ENCODE data around the gene TMTC3. TPM values are rescaled to one million over a fixed set of nuclear protein-coding genes. Genes with fewer than 3 reads are reported as not detected.
A peak's percentile ranks its signal among the peaks of the same experiment; 100 is the strongest.

The TMTC3 gene
- polyA plus RNA-seq, 2 of the 4 experiments (the other 2 are of a cell fraction) = 12.0 to 34.9 TPM

- H3K4me1 ChIP-seq = no peaks in the 10 kb centered on the region
- TF ChIP-seq JUN (IDR thresholded peaks at IDR 0.05) (no peak), PBX3 (IDR thresholded peaks at IDR 0.05) (no peak), NR3C1 (IDR thresholded peaks at IDR 0.05) (no peak)
- no peaks in the 10 kb centered on the region for H3K9me3 ChIP-seq
- ATAC-seq = no peak
- POLR2A ChIA-PET = no interaction called here
- H3K27ac ChIP-seq = no peak overlapping the region
- no peak overlapping the region for H3K4me2 ChIP-seq
- no peak overlapping the region for H3K4me3 ChIP-seq
- DNase-seq (ENCODE audit: low read depth in 1 of 2, low spot score in 1 of 2) = no peak
- WGBS (ENCODE audit: missing lambda C conversion rate) = 79% methylated on average over 3 of the region's 3 CpGs
- CTCF ChIA-PET = interaction anchor here (0.6 kb wide), 1 partner anchor 29 kb away, joined by 4 read pairs; no protein-coding TSS in a partner anchor
- FAIRE-seq = no peak
These were observed 40.3 kb downstream of the TMTC3 start for GRCh38 chr12:88182416-88182815.

- Histone ChIP-seq H3K27ac (no peak overlapping the region), H3K4me2 (no peak overlapping the region), H3K4me1 (peaks cover 4% of the 10 kb centered on the region; the same call in 1 of the 3 replicates), H3K4me3 (no peak overlapping the region), H3K9me3 (no peaks in the 10 kb centered on the region)
- 93% methylated on average over 3 of the region's 3 CpGs for WGBS (ENCODE audit: missing lambda C conversion rate)
- ATAC-seq (no peak), FAIRE-seq (no peak), DNase-seq (ENCODE audit: low read depth in 1 of 2, low spot score in 1 of 2) (no peak)
- CTCF ChIA-PET = no interaction called here
- TF ChIP-seq HOXB5 (CRISPR knock-in tag; IDR thresholded peaks at IDR 0.05) = no peak
- no peak for TF ChIP-seq NFE2L2 (conservative IDR thresholded peaks at IDR 0.05; ENCODE audit: low read length)
- TF ChIP-seq FOSB (CRISPR knock-in tag; IDR thresholded peaks at IDR 0.05) = no peak
- no peak for TF ChIP-seq HOXA7 (CRISPR knock-in tag; IDR thresholded peaks at IDR 0.05)
- POLR2A ChIA-PET = no interaction called here
These were observed 42.1 kb downstream of the TMTC3 start for GRCh38 chr12:88184196-88184595.

GRCh38 chr12:88185279-88185678, 43.2 kb downstream of the TMTC3 start:
- 94% methylated on average over 2 of the region's 2 CpGs for WGBS (ENCODE audit: missing lambda C conversion rate)
- DNase-seq (ENCODE audit: low read depth in 1 of 2, low spot score in 1 of 2) (no peak), FAIRE-seq (no peak), ATAC-seq (no peak)
- Histone ChIP-seq H3K9me3 (no peaks in the 10 kb centered on the region), H3K27ac (no peak overlapping the region), H3K4me2 (no peak overlapping the region), H3K4me1 (peaks cover 4% of the 10 kb centered on the region; the same call in 1 of the 3 replicates), H3K4me3 (no peak overlapping the region)
- TF ChIP-seq ELK1 (IDR thresholded peaks at IDR 0.05; ENCODE audit: low read depth, low read length) (no peak), JUNB (IDR thresholded peaks at IDR 0.05) (no peak), EHF (CRISPR knock-in tag; IDR thresholded peaks at IDR 0.05) (no peak), EP300 (IDR thresholded peaks at IDR 0.05) (no peak), FOXS1 (CRISPR knock-in tag; IDR thresholded peaks at IDR 0.05) (no peak), HOXB13 (CRISPR knock-in tag; IDR thresholded peaks at IDR 0.05; ENCODE audit: low read depth) (no peak), CHD2 (IDR thresholded peaks at IDR 0.05; ENCODE audit: low read length, partially characterized antibody) (no peak), CHD4 (IDR thresholded peaks at IDR 0.05; ENCODE audit: borderline replicate concordance) (no peak), RAD21 (conservative IDR thresholded peaks at IDR 0.05 in 1 of 2, IDR thresholded peaks at IDR 0.05 in 1 of 2) (no peak), RCOR1 (IDR thresholded peaks at IDR 0.05; ENCODE audit: low read depth, low read length) (no peak), HEYL (CRISPR knock-in tag; IDR thresholded peaks at IDR 0.05) (no peak), E2F6 (IDR thresholded peaks at IDR 0.05; ENCODE audit: borderline replicate concordance, low read depth) (no peak), SREBF2 (IDR thresholded peaks at IDR 0.05) (no peak), POLR2A (IDR thresholded peaks at IDR 0.05; ENCODE audit: low read length) (no peak)
- ChIA-PET POLR2A (no interaction called here), CTCF (no interaction called here)

GRCh38 chr12:88185988-88186387, 43.9 kb downstream of the TMTC3 start:
- peak in 1 of 2 experiments; percentile 22 for DNase-seq (ENCODE audit: low read depth in 1 of 2, low spot score in 1 of 2)
- H3K4me2 ChIP-seq = no peak overlapping the region
- POLR2A ChIA-PET = no interaction called here
- no peak for FAIRE-seq
- CTCF ChIA-PET = no interaction called here
- H3K4me3 ChIP-seq = no peak overlapping the region
- no peak for TF ChIP-seq FOSB (CRISPR knock-in tag; IDR thresholded peaks at IDR 0.05)
- TF ChIP-seq NPAS2 (CRISPR knock-in tag; IDR thresholded peaks at IDR 0.05; ENCODE audit: borderline replicate concordance) = no peak
- TF ChIP-seq GATA3 (IDR thresholded peaks at IDR 0.05; ENCODE audit: borderline replicate concordance) = no peak
- no peak for TF ChIP-seq NR3C1 (IDR thresholded peaks at IDR 0.05)
- TF ChIP-seq JUN (IDR thresholded peaks at IDR 0.05) = no peak
- TF ChIP-seq KDM5A (IDR thresholded peaks at IDR 0.05) = no peak
- TF ChIP-seq RCOR1 (IDR thresholded peaks at IDR 0.05; ENCODE audit: low read depth, low read length) = no peak
- no peak for TF ChIP-seq HDAC2 (IDR thresholded peaks at IDR 0.05)
- H3K27ac ChIP-seq = no peak overlapping the region
- H3K9me3 ChIP-seq = no peaks in the 10 kb centered on the region
- peak; percentile 42 to 71; a peak in 2 of 6 replicates for ATAC-seq
- H3K4me1 ChIP-seq = peaks cover 4% of the 10 kb centered on the region; the same call in 1 of the 3 replicates

All from A549 (cell line).